Fibroblast of lung (primary cell): ENCODE results near the gene SLC38A10. TPM values are rescaled to one million over a fixed set of nuclear protein-coding genes. Genes with fewer than 3 reads are reported as not detected.

Source experiments
- DNase-seq, 2 donors: peaks; one replicate each; pipeline versions ENCODE4 v3.0.0 to v3.0.0-alpha.2; 2010; ENCODE audit warnings: low read depth in 2 of 2
- H2AFZ ChIP-seq: 2 replicates; pipeline ENCODE4 v1.5.1; 2012; ENCODE audit warnings: low read length, control low read depth, inconsistent platforms
- H3K27ac ChIP-seq: 2 replicates; pipeline ENCODE4 v1.5.1; 2011; ENCODE audit warnings: low read length, control low read depth; ENCODE audit not compliant: insufficient read depth
- H3K27me3 ChIP-seq: 2 replicates; pipeline ENCODE4 v1.5.1; 2011; ENCODE audit warnings: mild to moderate bottlenecking, low read length; ENCODE audit not compliant: control insufficient read depth, insufficient read depth
- H3K36me3 ChIP-seq: 2 replicates; pipeline ENCODE4 v1.5.1; 2011; ENCODE audit warnings: low read length; ENCODE audit not compliant: control insufficient read depth, insufficient read depth
- H3K4me1 ChIP-seq: 2 replicates; pipeline ENCODE4 v1.5.1; 2011; ENCODE audit warnings: low read length; ENCODE audit not compliant: control insufficient read depth, insufficient read depth; ENCODE audit errors: extremely low read depth
- H3K4me2 ChIP-seq: 2 replicates; pipeline ENCODE4 v1.5.1; 2011; ENCODE audit warnings: low read length, control low read depth; ENCODE audit not compliant: insufficient read depth; ENCODE audit errors: extremely low read depth
- H3K4me3 ChIP-seq, 4 experiments: fragments of 200-600 bp in 1 of 4; sonication (generic) in 1 of 4; replicated peaks in 1 of 4; 2 replicates each; pipeline ENCODE4 v1.5.1; 2011 to 2016; ENCODE audit warnings: low read length in 4 of 4, low read depth in 3 of 4, mild to moderate bottlenecking in 3 of 4, control low read depth in 2 of 4, inconsistent platforms in 1 of 4, mixed read lengths in 1 of 4; ENCODE audit not compliant: insufficient read depth in 1 of 4; ENCODE audit errors: control extremely low read depth in 1 of 4
- H3K79me2 ChIP-seq: 2 replicates; pipeline ENCODE4 v1.5.1; 2012; ENCODE audit warnings: mild to moderate bottlenecking, low read length, inconsistent platforms; ENCODE audit not compliant: control insufficient read depth, insufficient read depth
- H3K9ac ChIP-seq: 2 replicates; pipeline ENCODE4 v1.5.1; 2011; ENCODE audit warnings: mild to moderate bottlenecking, low read length, control low read depth; ENCODE audit not compliant: insufficient read depth
- H3K9me3 ChIP-seq: 2 replicates; pipeline ENCODE4 v1.5.1; 2012; ENCODE audit warnings: low read depth, low read length; ENCODE audit not compliant: control insufficient read depth, insufficient read depth
- H4K20me1 ChIP-seq: 2 replicates; pipeline ENCODE4 v1.5.1; 2011; ENCODE audit warnings: low read length; ENCODE audit not compliant: control insufficient read depth, insufficient read depth; ENCODE audit errors: extremely low read depth
- EZH2 ChIP-seq: IDR thresholded peaks from 2 replicates; pipeline ENCODE4 v1.5.1; 2012; ENCODE audit warnings: low read length, control low read depth, mild to moderate bottlenecking; ENCODE audit errors: missing control alignments
- polyA plus RNA-seq, 2 donors: library from polyadenylated mRNA; depleted of rRNA in 1 of 2; stranded (reverse) in 1 of 2; unstranded in 1 of 2; fragments of >200 nt; gene quantifications; 2 replicates each; pipeline ENCODE4 v1.2.1, GENCODE V29; 2011 to 2012; ENCODE audit warnings: missing spikeins in 1 of 2
- total RNA-seq: library from RNA; depleted of rRNA; stranded (reverse); fragments of >200 nt; gene quantifications from 2 replicates; pipeline ENCODE4 v1.2.1, GENCODE V29; 2014
- TF ChIP-seq, protein P1 (sequence below), 2 donors: IDR thresholded peaks in 1 of 2; conservative IDR thresholded peaks in 1 of 2; 1 replicate in 1 of 2; 2 replicates in 1 of 2; pipeline ENCODE4 v1.5.1; 2011 to 2012; ENCODE audit warnings: low read length in 2 of 2, control low read depth in 1 of 2, inconsistent platforms in 1 of 2, low read depth in 1 of 2, mild to moderate bottlenecking in 1 of 2

Gene SLC38A10
- total and polyA plus RNA-seq, 2 donors (not counting 1 experiment from before 2014, with no cell fraction given) = 23.6 to 53.2 TPM

DNA sequence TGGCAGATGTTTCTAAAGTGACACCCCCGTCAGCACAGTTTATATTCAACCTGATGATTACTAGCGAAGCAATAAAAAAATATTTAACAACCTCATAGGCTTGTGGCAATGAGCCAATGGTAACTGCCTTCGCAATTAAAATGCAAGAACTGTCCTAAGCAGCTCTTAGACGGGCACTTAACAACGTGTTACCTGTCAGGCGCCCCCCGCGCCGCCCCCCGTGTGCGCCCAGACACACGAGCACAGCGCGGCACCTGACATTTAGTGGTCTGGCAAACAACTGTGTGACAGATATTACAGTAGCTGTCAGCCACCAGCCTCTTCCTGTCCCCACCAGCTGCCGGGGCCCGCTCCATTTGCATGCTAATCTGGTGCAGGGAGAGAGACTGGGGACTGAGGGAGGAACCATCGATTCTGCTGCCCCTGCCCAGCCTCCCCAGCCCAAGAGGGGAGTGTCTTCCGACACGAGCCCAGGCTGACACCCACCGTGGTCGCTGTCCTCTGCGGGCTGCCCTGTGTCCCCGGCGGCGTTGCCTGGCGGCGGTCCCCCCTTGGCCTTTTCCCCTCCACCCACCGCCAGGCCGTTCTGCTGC lies 43.3 kb downstream of the SLC38A10 start:
- H3K4me2 ChIP-seq = no peak overlapping the region
- no peaks in the 10 kb centered on the region for H3K27me3 ChIP-seq
- peaks cover 6% of the 10 kb centered on the region for H3K79me2 ChIP-seq
- H3K4me1 ChIP-seq = no peaks in the 10 kb centered on the region
- H3K9ac ChIP-seq = no peak overlapping the region
- no peak overlapping the region for H3K4me3 ChIP-seq
- no peak overlapping the region for H2AFZ ChIP-seq
- no peaks in the 10 kb centered on the region for H3K9me3 ChIP-seq
- no peak for DNase-seq
- H3K36me3 ChIP-seq = peaks cover 6% of the 10 kb centered on the region
- no peak overlapping the region for H3K27ac ChIP-seq
- TF ChIP-seq, protein P1, sequence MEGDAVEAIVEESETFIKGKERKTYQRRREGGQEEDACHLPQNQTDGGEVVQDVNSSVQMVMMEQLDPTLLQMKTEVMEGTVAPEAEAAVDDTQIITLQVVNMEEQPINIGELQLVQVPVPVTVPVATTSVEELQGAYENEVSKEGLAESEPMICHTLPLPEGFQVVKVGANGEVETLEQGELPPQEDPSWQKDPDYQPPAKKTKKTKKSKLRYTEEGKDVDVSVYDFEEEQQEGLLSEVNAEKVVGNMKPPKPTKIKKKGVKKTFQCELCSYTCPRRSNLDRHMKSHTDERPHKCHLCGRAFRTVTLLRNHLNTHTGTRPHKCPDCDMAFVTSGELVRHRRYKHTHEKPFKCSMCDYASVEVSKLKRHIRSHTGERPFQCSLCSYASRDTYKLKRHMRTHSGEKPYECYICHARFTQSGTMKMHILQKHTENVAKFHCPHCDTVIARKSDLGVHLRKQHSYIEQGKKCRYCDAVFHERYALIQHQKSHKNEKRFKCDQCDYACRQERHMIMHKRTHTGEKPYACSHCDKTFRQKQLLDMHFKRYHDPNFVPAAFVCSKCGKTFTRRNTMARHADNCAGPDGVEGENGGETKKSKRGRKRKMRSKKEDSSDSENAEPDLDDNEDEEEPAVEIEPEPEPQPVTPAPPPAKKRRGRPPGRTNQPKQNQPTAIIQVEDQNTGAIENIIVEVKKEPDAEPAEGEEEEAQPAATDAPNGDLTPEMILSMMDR (conservative IDR thresholded peaks at IDR 0.05 in 1 of 2, IDR thresholded peaks at IDR 0.05 in 1 of 2; ENCODE audit: low read depth in 1 of 2, low read length in 2 of 2) = no peak
- no peak for TF ChIP-seq EZH2
- H4K20me1 ChIP-seq = no peaks in the 10 kb centered on the region

DNA sequence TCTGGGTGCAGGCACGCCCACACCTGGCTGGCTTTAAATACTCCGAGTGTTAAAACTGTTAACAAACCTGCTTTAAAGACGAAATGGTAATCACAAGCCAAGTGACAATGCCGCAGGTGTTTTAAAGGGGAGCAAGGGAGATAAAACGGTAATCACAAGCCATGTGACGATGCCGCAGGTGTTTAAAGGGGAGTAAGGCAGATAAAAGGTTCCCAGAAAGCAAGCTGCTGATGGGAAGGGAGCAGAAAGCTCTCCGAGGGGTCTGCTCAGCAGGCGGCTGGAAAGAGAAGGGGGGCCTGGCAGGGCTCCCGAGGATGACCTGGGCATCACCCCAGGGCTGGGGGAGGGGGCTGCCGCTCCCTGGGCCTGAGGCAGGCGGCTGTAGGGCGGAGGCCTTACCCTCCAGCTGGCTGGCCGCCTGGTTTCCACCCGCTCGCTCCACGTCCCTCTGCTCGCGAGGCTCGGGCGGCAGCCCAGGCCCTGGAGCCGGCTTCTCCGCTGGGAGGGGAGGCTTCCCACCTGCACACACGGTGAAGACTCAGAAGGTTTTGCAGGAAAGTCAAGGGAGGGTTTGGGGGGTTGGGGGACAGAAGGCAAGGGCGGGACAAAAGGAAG lies 43.9 kb downstream of the SLC38A10 start:
- no peaks in the 10 kb centered on the region for H4K20me1 ChIP-seq
- no peak for TF ChIP-seq EZH2
- TF ChIP-seq, protein P1 (conservative IDR thresholded peaks at IDR 0.05 in 1 of 2, IDR thresholded peaks at IDR 0.05 in 1 of 2; ENCODE audit: low read depth in 1 of 2, low read length in 2 of 2) = no peak
- H3K4me2 ChIP-seq = no peak overlapping the region
- H3K36me3 ChIP-seq = peaks cover 6% of the 10 kb centered on the region
- H3K27me3 ChIP-seq = no peaks in the 10 kb centered on the region
- H3K9ac ChIP-seq = no peak overlapping the region
- no peak overlapping the region for H3K27ac ChIP-seq
- no peak overlapping the region for H2AFZ ChIP-seq
- no peaks in the 10 kb centered on the region for H3K9me3 ChIP-seq
- H3K4me3 ChIP-seq = no peak overlapping the region
- peaks cover 6% of the 10 kb centered on the region for H3K79me2 ChIP-seq
- DNase-seq = no peak
- H3K4me1 ChIP-seq = no peaks in the 10 kb centered on the region

DNA sequence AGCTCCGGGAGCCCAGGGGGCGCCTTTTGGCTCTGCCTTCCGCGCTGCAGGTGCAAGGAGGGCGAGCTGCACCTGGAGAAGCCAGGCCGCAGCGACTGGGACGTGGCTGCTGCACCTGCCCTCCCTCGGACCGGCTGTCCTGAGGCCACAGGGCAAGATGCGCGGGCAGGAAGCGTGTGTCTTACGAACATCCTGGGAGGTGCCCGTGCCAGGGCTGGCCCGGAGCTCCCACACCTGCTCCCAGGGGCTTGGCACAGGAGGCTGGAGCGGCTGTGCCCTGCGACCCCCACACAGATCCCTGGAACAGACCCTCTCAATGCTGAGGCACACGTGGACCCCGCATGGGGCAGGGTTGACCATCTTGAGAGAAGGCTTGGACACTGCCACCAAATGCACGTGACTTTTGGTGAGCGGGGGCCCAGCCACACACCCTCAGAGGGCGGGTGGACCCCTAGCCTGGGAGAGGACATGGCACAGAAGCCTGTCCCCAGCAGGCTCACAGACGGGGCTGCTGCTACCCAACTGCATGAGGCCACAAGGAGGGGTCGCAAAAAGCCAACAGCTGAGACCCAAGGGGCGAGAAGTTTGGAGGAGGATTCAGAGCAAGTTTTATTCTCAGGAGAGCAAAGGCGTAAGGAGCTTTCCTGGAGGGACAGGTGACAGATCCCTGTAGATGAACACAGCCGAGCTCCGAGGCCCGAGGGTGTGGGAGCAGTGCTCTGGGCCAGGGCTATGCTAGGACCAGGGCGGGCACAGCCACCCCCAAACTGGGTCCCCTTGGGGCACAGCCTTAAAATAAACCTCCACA lies 44.6 kb downstream of the SLC38A10 start:
- TF ChIP-seq, protein P1 (conservative IDR thresholded peaks at IDR 0.05 in 1 of 2, IDR thresholded peaks at IDR 0.05 in 1 of 2; ENCODE audit: low read depth in 1 of 2, low read length in 2 of 2) = no peak
- no peak for TF ChIP-seq EZH2
- H3K27me3 ChIP-seq = no peaks in the 10 kb centered on the region
- DNase-seq = no peak
- peaks cover 6% of the 10 kb centered on the region for H3K79me2 ChIP-seq
- no peaks in the 10 kb centered on the region for H3K9me3 ChIP-seq
- no peak overlapping the region for H2AFZ ChIP-seq
- no peak overlapping the region for H3K9ac ChIP-seq
- peaks cover 6% of the 10 kb centered on the region for H3K36me3 ChIP-seq
- no peaks in the 10 kb centered on the region for H3K4me1 ChIP-seq
- H3K27ac ChIP-seq = no peak overlapping the region
- H3K4me3 ChIP-seq = no peak overlapping the region
- H3K4me2 ChIP-seq = no peak overlapping the region
- no peaks in the 10 kb centered on the region for H4K20me1 ChIP-seq
